ENCODE measurements around the gene CEBPG.
A peak's percentile ranks its signal among the peaks of the same experiment; 100 is the strongest.

Gene CEBPG

DNA sequence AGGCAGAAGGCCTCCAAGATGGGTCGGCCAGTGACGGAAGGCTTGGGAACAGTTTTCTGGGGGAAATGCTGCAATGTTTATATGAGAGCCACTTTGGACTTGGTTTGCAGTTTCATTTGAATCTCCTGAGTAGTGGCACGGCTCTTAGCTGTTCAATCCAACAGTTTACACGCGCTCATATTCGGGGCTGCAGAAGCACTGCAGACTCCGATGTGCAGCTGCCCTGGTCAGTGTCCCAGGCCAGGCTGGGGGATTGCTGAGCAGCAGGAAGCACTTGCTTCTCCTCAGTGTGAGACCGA is 31.7 kb downstream of the CEBPG start:
- H3K4me3 ChIP-seq (ENCODE audit: low read length, poor library complexity, severe bottlenecking) = no peak overlapping the region
- H3K4me2 ChIP-seq (ENCODE audit: low read depth, low read length, poor library complexity, severe bottlenecking) = no peak overlapping the region
- no peak overlapping the region for H3K9ac ChIP-seq (ENCODE audit: low read depth, low read length, poor library complexity, severe bottlenecking)
- no peak overlapping the region for H2AFZ ChIP-seq (ENCODE audit: low read length)
- H4K20me1 ChIP-seq (ENCODE audit: insufficient read depth, low read length, poor library complexity, severe bottlenecking) = no peaks in the 10 kb centered on the region
- H3K79me2 ChIP-seq (ENCODE audit: insufficient read depth, low read length) = no peaks in the 10 kb centered on the region
- TF ChIP-seq EZH2phosphoT487 (IDR thresholded peaks at IDR 0.05; ENCODE audit: borderline replicate concordance) = no peak
- TF ChIP-seq, protein P1, sequence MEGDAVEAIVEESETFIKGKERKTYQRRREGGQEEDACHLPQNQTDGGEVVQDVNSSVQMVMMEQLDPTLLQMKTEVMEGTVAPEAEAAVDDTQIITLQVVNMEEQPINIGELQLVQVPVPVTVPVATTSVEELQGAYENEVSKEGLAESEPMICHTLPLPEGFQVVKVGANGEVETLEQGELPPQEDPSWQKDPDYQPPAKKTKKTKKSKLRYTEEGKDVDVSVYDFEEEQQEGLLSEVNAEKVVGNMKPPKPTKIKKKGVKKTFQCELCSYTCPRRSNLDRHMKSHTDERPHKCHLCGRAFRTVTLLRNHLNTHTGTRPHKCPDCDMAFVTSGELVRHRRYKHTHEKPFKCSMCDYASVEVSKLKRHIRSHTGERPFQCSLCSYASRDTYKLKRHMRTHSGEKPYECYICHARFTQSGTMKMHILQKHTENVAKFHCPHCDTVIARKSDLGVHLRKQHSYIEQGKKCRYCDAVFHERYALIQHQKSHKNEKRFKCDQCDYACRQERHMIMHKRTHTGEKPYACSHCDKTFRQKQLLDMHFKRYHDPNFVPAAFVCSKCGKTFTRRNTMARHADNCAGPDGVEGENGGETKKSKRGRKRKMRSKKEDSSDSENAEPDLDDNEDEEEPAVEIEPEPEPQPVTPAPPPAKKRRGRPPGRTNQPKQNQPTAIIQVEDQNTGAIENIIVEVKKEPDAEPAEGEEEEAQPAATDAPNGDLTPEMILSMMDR (conservative IDR thresholded peaks at IDR 0.05; ENCODE audit: low read length) = no peak
- H3K9me2 ChIP-seq (replicated peaks; ENCODE audit: low read depth, low read length) = no peaks in the 10 kb centered on the region
- H3K4me1 ChIP-seq (ENCODE audit: insufficient read depth, low read length, poor library complexity, severe bottlenecking) = no peaks in the 10 kb centered on the region
- no peaks in the 10 kb centered on the region for H3F3A ChIP-seq (ENCODE audit: low read depth)
- H3K9me3 ChIP-seq (ENCODE audit: insufficient read depth, low read depth, low read length) = no peaks in the 10 kb centered on the region
- no peaks in the 10 kb centered on the region for H3K36me3 ChIP-seq (ENCODE audit: insufficient read depth, low read length)
- no peaks in the 10 kb centered on the region for H3K27me3 ChIP-seq (ENCODE audit: insufficient read depth, low read length, poor library complexity, severe bottlenecking)

DNA sequence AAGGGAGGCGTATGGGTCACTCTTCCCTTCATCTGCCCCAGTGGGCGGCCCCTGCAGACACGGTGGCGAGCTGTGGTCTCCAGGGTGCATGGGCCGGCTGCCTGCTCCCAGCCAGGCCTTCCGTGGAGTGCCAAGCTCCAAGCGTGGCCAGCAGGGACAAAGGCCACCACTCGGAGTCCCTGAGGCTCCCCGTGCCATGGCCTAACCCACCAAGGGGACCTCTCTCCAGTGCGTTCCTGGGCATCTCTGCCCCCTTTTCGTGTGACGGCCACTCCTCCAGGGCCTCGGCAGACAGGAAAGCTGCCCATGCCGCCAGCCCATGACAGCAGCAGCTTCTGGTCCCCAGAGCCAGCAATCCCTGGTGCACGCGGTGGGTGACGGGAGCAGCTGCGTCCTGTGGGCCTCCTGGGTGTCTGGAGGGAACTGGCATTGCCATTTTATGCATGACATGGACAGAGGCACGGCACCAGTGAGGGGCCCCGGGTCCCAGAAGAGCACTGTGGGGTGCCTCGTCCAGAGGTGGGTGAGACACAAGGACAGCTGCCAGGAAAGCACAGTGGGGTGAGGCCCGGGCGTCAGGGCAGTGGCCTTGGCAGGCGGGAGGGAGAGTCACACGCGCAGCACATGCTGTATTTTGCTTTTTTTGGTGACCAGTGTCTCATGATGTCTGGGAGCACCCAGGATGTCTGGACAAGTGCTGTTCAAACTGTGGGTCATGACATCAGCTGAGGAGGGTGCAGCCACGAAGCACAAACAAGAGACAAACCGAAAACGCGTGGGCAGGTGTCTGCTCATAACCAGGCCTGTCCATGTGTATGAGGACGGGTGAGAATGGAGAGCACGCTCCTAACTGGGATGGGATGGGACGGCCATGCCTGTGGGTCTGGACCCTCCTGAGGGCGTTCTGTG is 32.3 kb downstream of the CEBPG start:
- Histone ChIP-seq H3K9me2 (replicated peaks; ENCODE audit: low read depth, low read length) (no peaks in the 10 kb centered on the region), H3K79me2 (ENCODE audit: insufficient read depth, low read length) (no peaks in the 10 kb centered on the region), H3K9ac (ENCODE audit: low read depth, low read length, poor library complexity, severe bottlenecking) (no peak overlapping the region), H3K27me3 (ENCODE audit: insufficient read depth, low read length, poor library complexity, severe bottlenecking) (no peaks in the 10 kb centered on the region), H3K36me3 (ENCODE audit: insufficient read depth, low read length) (no peaks in the 10 kb centered on the region), H3K4me3 (ENCODE audit: low read length, poor library complexity, severe bottlenecking) (no peak overlapping the region), H3K4me1 (ENCODE audit: insufficient read depth, low read length, poor library complexity, severe bottlenecking) (no peaks in the 10 kb centered on the region), H4K20me1 (ENCODE audit: insufficient read depth, low read length, poor library complexity, severe bottlenecking) (no peaks in the 10 kb centered on the region), H2AFZ (ENCODE audit: low read length) (no peak overlapping the region), H3K4me2 (ENCODE audit: low read depth, low read length, poor library complexity, severe bottlenecking) (no peak overlapping the region), H3K9me3 (ENCODE audit: insufficient read depth, low read depth, low read length) (no peaks in the 10 kb centered on the region), H3F3A (ENCODE audit: low read depth) (no peaks in the 10 kb centered on the region)
- TF ChIP-seq EZH2phosphoT487 (IDR thresholded peaks at IDR 0.05; ENCODE audit: borderline replicate concordance) = no peak
- TF ChIP-seq, protein P1 (conservative IDR thresholded peaks at IDR 0.05; ENCODE audit: low read length) = no peak

DNA sequence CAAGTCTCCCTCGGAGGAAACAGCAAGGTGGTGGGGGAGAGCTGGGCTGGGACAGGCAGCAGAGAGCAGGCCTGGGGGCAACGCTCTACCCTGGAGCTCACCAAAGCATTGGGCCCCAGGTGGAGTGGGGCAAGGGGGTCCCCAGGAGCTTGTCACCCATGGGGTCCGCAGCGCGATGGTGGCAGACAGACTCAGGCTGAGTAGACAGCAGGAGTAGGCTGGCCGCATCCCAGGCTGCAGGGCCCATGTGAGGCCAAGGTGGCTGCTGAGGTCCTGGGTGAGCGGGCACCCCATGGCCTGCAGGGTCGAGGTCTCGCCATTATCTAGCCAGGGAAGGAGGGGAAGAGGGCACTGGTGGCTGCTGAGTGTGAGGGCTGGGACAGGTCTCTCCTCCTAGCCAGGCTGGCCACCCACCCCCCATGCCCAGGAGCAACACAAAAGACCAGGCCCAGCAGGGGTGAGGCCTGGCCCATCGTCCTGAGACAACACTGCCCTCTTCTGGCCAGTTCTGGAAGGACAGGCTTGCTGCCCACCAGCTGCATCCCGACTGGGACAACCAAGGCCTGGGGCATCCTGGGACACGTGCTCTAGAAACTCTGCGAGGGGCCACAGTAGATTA is 33.1 kb downstream of the CEBPG start:
- TF ChIP-seq, protein P1 (conservative IDR thresholded peaks at IDR 0.05; ENCODE audit: low read length) = peak; percentile 84
- no peak for TF ChIP-seq EZH2phosphoT487 (IDR thresholded peaks at IDR 0.05; ENCODE audit: borderline replicate concordance)
- no peaks in the 10 kb centered on the region for H3K4me1 ChIP-seq (ENCODE audit: insufficient read depth, low read length, poor library complexity, severe bottlenecking)
- no peaks in the 10 kb centered on the region for H3K9me2 ChIP-seq (replicated peaks; ENCODE audit: low read depth, low read length)
- no peaks in the 10 kb centered on the region for H3F3A ChIP-seq (ENCODE audit: low read depth)
- H3K4me2 ChIP-seq (ENCODE audit: low read depth, low read length, poor library complexity, severe bottlenecking) = no peak overlapping the region
- H3K4me3 ChIP-seq (ENCODE audit: low read length, poor library complexity, severe bottlenecking) = no peak overlapping the region
- no peaks in the 10 kb centered on the region for H3K79me2 ChIP-seq (ENCODE audit: insufficient read depth, low read length)
- H4K20me1 ChIP-seq (ENCODE audit: insufficient read depth, low read length, poor library complexity, severe bottlenecking) = no peaks in the 10 kb centered on the region
- H3K9me3 ChIP-seq (ENCODE audit: insufficient read depth, low read depth, low read length) = no peaks in the 10 kb centered on the region
- no peak overlapping the region for H3K9ac ChIP-seq (ENCODE audit: low read depth, low read length, poor library complexity, severe bottlenecking)
- no peaks in the 10 kb centered on the region for H3K36me3 ChIP-seq (ENCODE audit: insufficient read depth, low read length)
- H3K27me3 ChIP-seq (ENCODE audit: insufficient read depth, low read length, poor library complexity, severe bottlenecking) = no peaks in the 10 kb centered on the region
- no peak overlapping the region for H2AFZ ChIP-seq (ENCODE audit: low read length)

Data from Loucy (cell line).